Uterus (tissue), 2 donors: ENCODE results near the gene SLC44A1.

Source experiments
- POLR2A ChIP-seq, 2 donors: fragments of 450-650 bp; IDR thresholded peaks; one replicate each; pipeline ENCODE4 v1.6.1; 2016; ENCODE audit warnings: antibody characterized with exemption in 2 of 2, mild to moderate bottlenecking in 1 of 2, moderate library complexity in 1 of 2
- TF ChIP-seq, protein P1 (sequence below), 4 experiments: fragments of 200-600 bp in 2 of 4; fragments of 450-650 bp in 2 of 4; sonication (generic) in 2 of 4; IDR thresholded peaks; one replicate each; pipeline ENCODE4 v1.5.1; 2016 to 2019; ENCODE audit warnings: antibody characterized with exemption in 4 of 4, mild to moderate bottlenecking in 2 of 4, moderate library complexity in 1 of 4

DNA sequence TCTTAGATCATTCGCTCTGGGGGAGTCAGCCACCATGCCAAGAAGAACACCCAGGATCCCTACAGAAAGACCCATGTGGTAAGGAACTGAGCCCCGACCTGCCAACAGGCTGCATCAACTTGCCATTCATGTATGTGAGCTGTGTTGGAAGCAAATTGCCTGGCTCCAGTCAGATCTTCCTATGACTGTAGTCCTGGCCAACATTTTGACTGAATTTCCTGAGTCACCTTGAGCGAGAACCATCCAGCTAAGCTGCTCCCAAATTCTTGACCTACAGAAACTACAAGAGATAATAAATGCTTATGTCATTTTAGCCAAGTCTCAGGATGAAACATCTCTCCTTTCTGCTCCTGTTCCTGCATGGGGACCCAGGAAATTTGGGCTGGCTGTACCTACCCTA is 40.0 kb upstream of the SLC44A1 start:
- TF ChIP-seq, protein P1, sequence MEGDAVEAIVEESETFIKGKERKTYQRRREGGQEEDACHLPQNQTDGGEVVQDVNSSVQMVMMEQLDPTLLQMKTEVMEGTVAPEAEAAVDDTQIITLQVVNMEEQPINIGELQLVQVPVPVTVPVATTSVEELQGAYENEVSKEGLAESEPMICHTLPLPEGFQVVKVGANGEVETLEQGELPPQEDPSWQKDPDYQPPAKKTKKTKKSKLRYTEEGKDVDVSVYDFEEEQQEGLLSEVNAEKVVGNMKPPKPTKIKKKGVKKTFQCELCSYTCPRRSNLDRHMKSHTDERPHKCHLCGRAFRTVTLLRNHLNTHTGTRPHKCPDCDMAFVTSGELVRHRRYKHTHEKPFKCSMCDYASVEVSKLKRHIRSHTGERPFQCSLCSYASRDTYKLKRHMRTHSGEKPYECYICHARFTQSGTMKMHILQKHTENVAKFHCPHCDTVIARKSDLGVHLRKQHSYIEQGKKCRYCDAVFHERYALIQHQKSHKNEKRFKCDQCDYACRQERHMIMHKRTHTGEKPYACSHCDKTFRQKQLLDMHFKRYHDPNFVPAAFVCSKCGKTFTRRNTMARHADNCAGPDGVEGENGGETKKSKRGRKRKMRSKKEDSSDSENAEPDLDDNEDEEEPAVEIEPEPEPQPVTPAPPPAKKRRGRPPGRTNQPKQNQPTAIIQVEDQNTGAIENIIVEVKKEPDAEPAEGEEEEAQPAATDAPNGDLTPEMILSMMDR (IDR thresholded peaks at IDR 0.05): no peak
- TF ChIP-seq POLR2A (IDR thresholded peaks at IDR 0.05): no peak
